ENCODE data around the gene PTCD2.

DNA sequence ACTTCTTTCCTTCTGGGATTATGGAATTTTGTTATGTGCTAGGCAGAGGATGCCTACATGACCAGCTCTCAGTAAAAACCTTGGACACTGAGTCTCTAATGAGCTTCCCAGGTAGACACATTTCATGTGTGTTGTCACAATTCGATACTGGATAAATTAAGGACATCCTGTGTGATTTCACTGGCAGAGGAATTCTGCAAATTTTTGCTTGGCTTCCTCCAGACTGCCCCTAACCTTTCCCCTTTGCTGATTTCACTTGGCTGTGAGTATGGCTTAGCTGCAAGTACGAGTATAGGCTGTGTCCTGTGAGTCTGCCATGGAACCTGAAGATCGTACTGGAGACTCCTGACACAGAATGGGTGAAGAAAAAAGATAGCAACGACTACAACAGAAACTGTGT, 47.8 kb upstream of the PTCD2 start:
- TF ChIP-seq EZH2 (IDR thresholded peaks at IDR 0.05; ENCODE audit: borderline replicate concordance, low read depth, low read length, poor library complexity, severe bottlenecking), result no peak
- TF ChIP-seq, protein P1, sequence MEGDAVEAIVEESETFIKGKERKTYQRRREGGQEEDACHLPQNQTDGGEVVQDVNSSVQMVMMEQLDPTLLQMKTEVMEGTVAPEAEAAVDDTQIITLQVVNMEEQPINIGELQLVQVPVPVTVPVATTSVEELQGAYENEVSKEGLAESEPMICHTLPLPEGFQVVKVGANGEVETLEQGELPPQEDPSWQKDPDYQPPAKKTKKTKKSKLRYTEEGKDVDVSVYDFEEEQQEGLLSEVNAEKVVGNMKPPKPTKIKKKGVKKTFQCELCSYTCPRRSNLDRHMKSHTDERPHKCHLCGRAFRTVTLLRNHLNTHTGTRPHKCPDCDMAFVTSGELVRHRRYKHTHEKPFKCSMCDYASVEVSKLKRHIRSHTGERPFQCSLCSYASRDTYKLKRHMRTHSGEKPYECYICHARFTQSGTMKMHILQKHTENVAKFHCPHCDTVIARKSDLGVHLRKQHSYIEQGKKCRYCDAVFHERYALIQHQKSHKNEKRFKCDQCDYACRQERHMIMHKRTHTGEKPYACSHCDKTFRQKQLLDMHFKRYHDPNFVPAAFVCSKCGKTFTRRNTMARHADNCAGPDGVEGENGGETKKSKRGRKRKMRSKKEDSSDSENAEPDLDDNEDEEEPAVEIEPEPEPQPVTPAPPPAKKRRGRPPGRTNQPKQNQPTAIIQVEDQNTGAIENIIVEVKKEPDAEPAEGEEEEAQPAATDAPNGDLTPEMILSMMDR (conservative IDR thresholded peaks at IDR 0.05; ENCODE audit: low read depth, low read length), result no peak
